ENCODE measurements around the gene PSME2. TPM values are rescaled to one million over a fixed set of nuclear protein-coding genes. Genes with fewer than 3 reads are reported as not detected.
A peak's percentile ranks its signal among the peaks of the same experiment; 100 is the strongest.

The PSME2 gene
- total and polyA plus RNA-seq, 9 of the 15 experiments (the other 6 are each of a cell fraction or from before 2014, with no cell fraction given) = 111 to 579 (median 159) TPM

DNA sequence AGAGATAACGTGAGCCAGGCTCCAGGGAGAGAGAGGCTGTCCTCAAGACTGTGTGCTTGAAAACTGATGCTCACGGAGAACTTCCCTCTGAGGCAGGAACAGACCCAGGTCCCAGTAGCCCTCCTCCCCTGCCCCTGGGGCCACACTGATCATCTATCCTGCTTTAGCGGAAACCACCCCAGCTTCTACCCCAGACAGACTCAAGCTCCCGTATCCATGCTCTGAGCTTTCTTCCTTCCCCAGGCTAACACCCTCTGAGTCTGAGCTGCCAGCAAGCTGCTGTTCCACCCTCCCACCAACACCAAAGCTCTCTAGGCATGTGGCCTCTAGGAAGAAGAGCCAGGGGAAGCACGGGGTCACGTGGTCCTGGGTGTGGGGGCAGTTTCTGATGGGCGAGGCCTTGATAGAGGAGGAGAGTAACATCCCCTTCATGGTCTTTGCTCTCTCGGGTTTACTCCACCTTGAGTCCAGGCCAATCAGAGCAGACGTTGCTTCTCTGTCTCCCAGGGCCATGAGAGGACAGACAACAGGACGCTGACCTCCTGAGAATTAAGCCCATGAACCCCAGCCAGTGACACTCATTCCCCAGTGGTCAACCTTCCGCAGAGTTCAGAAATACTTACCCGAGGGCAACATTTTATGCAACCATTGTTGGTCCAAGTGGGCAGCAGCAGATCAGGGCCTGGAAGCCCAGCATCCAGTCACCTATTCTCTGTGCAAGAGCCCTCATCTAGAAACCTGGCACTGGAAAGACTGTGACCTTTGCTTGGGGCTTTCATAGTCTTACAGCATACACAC lies 50.9 kb downstream of the PSME2 start (continued):
- TF ChIP-seq ZBTB49 (CRISPR knock-in tag; IDR thresholded peaks at IDR 0.05; ENCODE audit: borderline replicate concordance) (no peak), PHF8 (IDR thresholded peaks at IDR 0.05; ENCODE audit: borderline replicate concordance, low read length) (peak; percentile 16; the same call in 1 of the 2 replicates), SMAD3 (CRISPR knock-in tag; conservative IDR thresholded peaks at IDR 0.05) (no peak), MXI1 (IDR thresholded peaks at IDR 0.05; ENCODE audit: low read depth, low read length) (0 out of 2 replicates have a peak, but pooled peaks have one; percentile 19), KLF16 (IDR thresholded peaks at IDR 0.05) (no peak), MAX (CRISPR knock-in tag; IDR thresholded peaks at IDR 0.05) (peak; percentile 89), TBL1XR1 (IDR thresholded peaks at IDR 0.05; ENCODE audit: low read length in 2 of 2) (no peak), MEF2D (tag; conservative IDR thresholded peaks at IDR 0.05; ENCODE audit: low read depth) (no peak), HDAC1 (IDR thresholded peaks at IDR 0.05) (peak in 1 of 2 experiments; percentile 63; a peak in 1 of 4 replicates), TCF7 (IDR thresholded peaks at IDR 0.05; ENCODE audit: borderline replicate concordance) (no peak), KAT8 (IDR thresholded peaks at IDR 0.05; ENCODE audit: low read depth) (no peak), ZEB2 (IDR thresholded peaks at IDR 0.05) (no peak), MTA3 (IDR thresholded peaks at IDR 0.05; ENCODE audit: borderline replicate concordance) (no peak), STAT6 (CRISPR knock-in tag; IDR thresholded peaks at IDR 0.05) (no peak), NCOR1 (IDR thresholded peaks at IDR 0.05) (no peak), DDX20 (tag; IDR thresholded peaks at IDR 0.05; ENCODE audit: low read depth) (no peak), NUFIP1 (IDR thresholded peaks at IDR 0.05; ENCODE audit: partially characterized antibody) (no peak), CBFB (CRISPR knock-in tag; IDR thresholded peaks at IDR 0.05) (no peak), CCAR2 (IDR thresholded peaks at IDR 0.05; ENCODE audit: low read depth, low read length) (no peak), HCFC1 (IDR thresholded peaks at IDR 0.05; ENCODE audit: low read depth, low read length) (no peak), YBX1 (IDR thresholded peaks at IDR 0.05) (no peak), HDAC3 (IDR thresholded peaks at IDR 0.05; ENCODE audit: borderline replicate concordance, partially characterized antibody) (no peak), MITF (IDR thresholded peaks at IDR 0.05) (no peak)

Measured in K562 (cell line).